Testis (tissue), 2 donors: Measurements from ENCODE around the gene OXT.

Experiments
- CTCF ChIP-seq, 3 experiments: fragments of 450-650 bp in 2 of 3; fragments of 200-600 bp in 1 of 3; sonication (generic) in 1 of 3; IDR thresholded peaks; one replicate each; pipeline ENCODE4 v1.5.1; 2016 to 2019; ENCODE audit warnings: antibody characterized with exemption in 3 of 3, mild to moderate bottlenecking in 2 of 3, moderate library complexity in 1 of 3
- POLR2A ChIP-seq: fragments of 450-650 bp; IDR thresholded peaks from one replicate; pipeline ENCODE4 v1.6.1; 2017; ENCODE audit warnings: antibody characterized with exemption, mild to moderate bottlenecking, moderate library complexity

GRCh38 chr20:3082955-3083952 is 11.8 kb downstream of the OXT start:
- no peak for TF ChIP-seq CTCF (IDR thresholded peaks at IDR 0.05)
- no peak for TF ChIP-seq POLR2A
